Endodermal cell (in vitro differentiated cells): ENCODE measurements around the gene ATP8B4. TPM values are rescaled to one million over a fixed set of nuclear protein-coding genes. Genes with fewer than 3 reads are reported as not detected.

ENCODE experiments used
- DNase-seq: peaks from one replicate; pipeline ENCODE4 v3.0.0-alpha.2; 2017
- H3K27ac ChIP-seq: 2 replicates; pipeline ENCODE4 v1.5.1; 2013; ENCODE audit warnings: mild to moderate bottlenecking, low read depth, low read length, moderate library complexity
- H3K27me3 ChIP-seq: 2 replicates; pipeline ENCODE4 v1.6.1; 2013; ENCODE audit warnings: mild to moderate bottlenecking, low read length, moderate library complexity; ENCODE audit not compliant: insufficient read depth, control insufficient read depth, poor library complexity, severe bottlenecking
- H3K36me3 ChIP-seq: 2 replicates; pipeline ENCODE4 v1.7.0; 2013; ENCODE audit warnings: mild to moderate bottlenecking, low read length, moderate library complexity; ENCODE audit not compliant: control insufficient read depth, insufficient read depth
- H3K4me1 ChIP-seq: one replicate; pipeline ENCODE4 v1.7.0; 2013; ENCODE audit warnings: low read length; ENCODE audit not compliant: control insufficient read depth, insufficient read depth
- H3K4me3 ChIP-seq: 2 replicates; pipeline ENCODE4 v1.5.1; 2013; ENCODE audit warnings: mild to moderate bottlenecking, low read length, moderate library complexity
- H3K9ac ChIP-seq: 2 replicates; pipeline ENCODE4 v1.6.1; 2013; ENCODE audit warnings: mild to moderate bottlenecking, low read length, moderate library complexity; ENCODE audit not compliant: poor library complexity, severe bottlenecking; ENCODE audit errors: extremely low read depth
- H3K9me3 ChIP-seq: 2 replicates; pipeline ENCODE4 v1.6.1; 2013; ENCODE audit warnings: mild to moderate bottlenecking, low read length, moderate library complexity; ENCODE audit not compliant: control insufficient read depth
- H3K27ac Mint-ChIP-seq: 2 replicates; pipeline ENCODE4 v1.8.0; 2020; ENCODE audit warnings: mixed read lengths
- H3K27me3 Mint-ChIP-seq: 2 replicates; pipeline ENCODE4 v1.8.0; 2021; ENCODE audit warnings: mild to moderate bottlenecking, mixed read lengths; ENCODE audit not compliant: insufficient read depth
- H3K36me3 Mint-ChIP-seq: 2 replicates; pipeline ENCODE4 v1.8.0; 2020; ENCODE audit warnings: low read depth, mixed read lengths
- H3K4me1 Mint-ChIP-seq: 2 replicates; pipeline ENCODE4 v1.8.0; 2020; ENCODE audit warnings: mixed read lengths
- H3K4me3 Mint-ChIP-seq: 2 replicates; pipeline ENCODE4 v1.8.0; 2020; ENCODE audit warnings: mild to moderate bottlenecking, moderate library complexity, mixed read lengths
- H3K9me3 Mint-ChIP-seq: 2 replicates; pipeline ENCODE4 v1.8.0; 2020; ENCODE audit warnings: mild to moderate bottlenecking, mixed read lengths
- CTCF ChIP-seq: fragments of 200-600 bp; sonication (generic); conservative IDR thresholded peaks from 2 replicates; pipeline ENCODE4 v1.5.0; 2021; ENCODE audit warnings: antibody characterized with exemption, mild to moderate bottlenecking
- WGBS, 2 experiments: methylation state at CpG; one replicate each; pipeline versions ENCODE4 v1.1.5 to v1.1.7; 2013; ENCODE audit warnings: missing lambda C conversion rate in 2 of 2, mixed read lengths in 1 of 2; ENCODE audit not compliant: insufficient coverage in 1 of 2, insufficient read length in 1 of 2; 5-methylcytosine and 5-hydroxymethylcytosine counted together
- total RNA-seq, 2 donors: library from RNA; stranded (reverse); fragmentation: NEBNext Ultra II Directional in 1 of 2; extraction: Animal tissue kit (Norgen Biotek cat#: 25700) in 1 of 2; gene quantifications; 2 replicates in 1 of 2; 3 replicates in 1 of 2; pipeline ENCODE4 v1.2.1, GENCODE V29; 2021

Gene ATP8B4
- total RNA-seq, 2 donors from 2014 or later = 0.64 to 0.95 TPM

DNA sequence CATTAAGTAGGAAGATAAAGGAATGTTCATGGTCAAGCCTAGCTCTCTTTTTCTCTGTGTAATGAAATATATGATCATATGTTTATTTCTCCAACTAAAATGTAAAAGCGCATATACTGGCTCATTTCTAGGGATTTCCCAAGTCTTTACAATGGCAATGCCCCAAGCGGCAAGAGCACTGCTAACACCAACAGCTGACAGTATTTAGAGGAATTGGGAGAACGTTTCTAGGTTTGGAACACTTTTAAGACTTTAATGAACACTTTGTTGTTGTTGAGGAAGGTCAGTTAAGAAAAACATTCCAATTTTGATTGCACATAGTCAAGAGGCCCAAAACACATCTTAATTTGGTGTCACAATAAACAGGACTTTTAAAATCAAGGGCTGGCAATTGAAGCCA is 132.7 kb downstream of the ATP8B4 start:
- WGBS, 2 experiments = 35 to 64% methylated on average over 2 to 3 of the region's 3 CpGs
- Mint-ChIP-seq H3K27ac (no peak overlapping the region), H3K27me3 (no peaks in the 10 kb centered on the region), H3K4me3 (no peak overlapping the region), H3K9me3 (no peaks in the 10 kb centered on the region), H3K36me3 (no peaks in the 10 kb centered on the region), H3K4me1 (peaks cover 39% of the 10 kb centered on the region)
- Histone ChIP-seq H3K36me3 (no peaks in the 10 kb centered on the region), H3K4me3 (no peak overlapping the region), H3K9me3 (no peaks in the 10 kb centered on the region), H3K9ac (no peak overlapping the region), H3K27me3 (no peaks in the 10 kb centered on the region), H3K27ac (no peak overlapping the region), H3K4me1 (peaks cover 14% of the 10 kb centered on the region)
- TF ChIP-seq CTCF = no peak
- no peak for DNase-seq

DNA sequence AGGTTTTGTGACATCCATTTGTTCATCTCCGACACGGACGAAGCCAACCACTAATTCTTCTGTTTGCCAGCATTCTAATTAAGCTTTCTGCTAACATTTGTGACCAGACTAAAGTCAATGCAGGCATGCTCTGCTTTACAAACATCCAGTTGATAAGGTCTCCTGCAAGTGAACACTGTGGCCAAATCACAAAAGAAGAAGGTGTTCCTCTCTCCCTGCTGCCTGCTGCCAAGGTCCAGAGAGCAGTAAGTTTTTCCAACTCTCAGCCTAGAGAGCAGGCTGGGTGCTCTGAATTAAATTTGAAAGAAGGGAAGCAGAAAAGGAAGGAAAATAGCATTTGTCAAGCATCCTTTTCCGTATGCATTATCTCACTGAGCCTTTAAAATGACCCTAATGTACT is 133.6 kb downstream of the ATP8B4 start:
- no peak overlapping the region for H3K27ac Mint-ChIP-seq
- no peaks in the 10 kb centered on the region for H3K27me3 ChIP-seq
- H3K36me3 Mint-ChIP-seq = no peaks in the 10 kb centered on the region
- H3K9me3 ChIP-seq = no peaks in the 10 kb centered on the region
- no peaks in the 10 kb centered on the region for H3K27me3 Mint-ChIP-seq
- no peak overlapping the region for H3K4me3 ChIP-seq
- H3K27ac ChIP-seq = no peak overlapping the region
- H3K9me3 Mint-ChIP-seq = no peaks in the 10 kb centered on the region
- H3K4me1 Mint-ChIP-seq = peaks cover 39% of the 10 kb centered on the region
- peaks cover 14% of the 10 kb centered on the region for H3K4me1 ChIP-seq
- no peak for TF ChIP-seq CTCF
- WGBS, 2 experiments = 80 to 87% methylated on average over 3 to 4 of the region's 4 CpGs
- no peaks in the 10 kb centered on the region for H3K36me3 ChIP-seq
- DNase-seq = no peak
- no peak overlapping the region for H3K9ac ChIP-seq
- H3K4me3 Mint-ChIP-seq = no peak overlapping the region

DNA sequence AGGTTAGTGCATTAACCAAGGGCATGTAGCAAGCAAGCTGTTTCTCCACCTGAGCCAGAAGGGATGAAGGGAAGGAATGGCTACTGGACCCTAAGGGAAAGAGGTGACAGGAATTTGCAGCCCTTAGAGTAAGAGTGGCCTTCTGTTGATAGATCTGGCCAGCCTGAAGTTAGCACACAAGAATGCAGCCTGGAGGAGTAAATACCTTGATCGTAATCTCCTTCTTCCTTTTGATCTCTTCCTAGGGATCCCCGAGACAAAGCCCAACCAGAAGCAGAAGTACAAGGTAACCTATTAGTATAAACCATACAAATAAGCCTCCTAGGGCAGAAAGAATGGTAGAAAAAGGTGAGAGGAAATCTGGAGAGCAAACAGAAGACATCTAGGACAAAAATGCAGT is 134.6 kb downstream of the ATP8B4 start:
- Histone ChIP-seq H3K27ac (no peak overlapping the region), H3K9me3 (no peaks in the 10 kb centered on the region), H3K4me3 (no peak overlapping the region), H3K9ac (no peak overlapping the region), H3K36me3 (no peaks in the 10 kb centered on the region), H3K27me3 (no peaks in the 10 kb centered on the region), H3K4me1 (peaks cover 14% of the 10 kb centered on the region)
- no peak for DNase-seq
- H3K9me3 Mint-ChIP-seq = no peaks in the 10 kb centered on the region
- no peak overlapping the region for H3K4me3 Mint-ChIP-seq
- peak overlapping the region; percentile 69 for H3K27ac Mint-ChIP-seq
- 51% methylated on average over 2 of the region's 2 CpGs; no CpG with 5 or more reads in 1 of the 2 experiments for WGBS, 2 experiments
- H3K36me3 Mint-ChIP-seq = no peaks in the 10 kb centered on the region
- no peaks in the 10 kb centered on the region for H3K27me3 Mint-ChIP-seq
- H3K4me1 Mint-ChIP-seq = peaks cover 39% of the 10 kb centered on the region
- TF ChIP-seq CTCF = no peak
